MM.1S (cell line): ENCODE measurements around the gene ZNF548.
A peak's percentile ranks its signal among the peaks of the same experiment; 100 is the strongest.

ENCODE experiments used
- DNase-seq: peaks from one replicate; pipeline ENCODE4 v3.0.0-alpha.2; 2015
- H2AFZ ChIP-seq: fragments of 300-600 bp; sonication (generic); 2 replicates; pipeline ENCODE4 v1.6.0; 2016; ENCODE audit warnings: antibody characterized with exemption, low read length
- H3F3A ChIP-seq: fragments of 300-600 bp; sonication (generic); 2 replicates; pipeline ENCODE4 v1.6.1; 2016; ENCODE audit warnings: mild to moderate bottlenecking, antibody characterized with exemption, low read length, moderate library complexity, mixed read lengths; ENCODE audit not compliant: insufficient read depth
- H3K27ac ChIP-seq: fragments of 300-600 bp; sonication (generic); 2 replicates; pipeline ENCODE4 v1.5.1; 2016; ENCODE audit warnings: mild to moderate bottlenecking, low read length
- H3K27me3 ChIP-seq: fragments of 300-600 bp; sonication (generic); replicated peaks from 2 replicates; pipeline ENCODE4 v1.6.0; 2016; ENCODE audit warnings: low read length; ENCODE audit not compliant: insufficient read depth
- H3K36me3 ChIP-seq: fragments of 300-600 bp; sonication (generic); replicated peaks from 2 replicates; pipeline ENCODE4 v1.6.1; 2016; ENCODE audit warnings: mild to moderate bottlenecking, low read length, mixed read lengths; ENCODE audit not compliant: insufficient read depth
- H3K4me1 ChIP-seq: fragments of 300-600 bp; sonication (generic); 2 replicates; pipeline ENCODE4 v1.6.1; 2016; ENCODE audit warnings: low read length, mixed read lengths
- H3K4me2 ChIP-seq: fragments of 300-600 bp; sonication (generic); 2 replicates; pipeline ENCODE4 v1.6.0; 2016; ENCODE audit warnings: low read depth, low read length
- H3K4me3 ChIP-seq: fragments of 300-600 bp; sonication (generic); 2 replicates; pipeline ENCODE4 v1.5.1; 2016; ENCODE audit warnings: low read length, mixed read lengths
- H3K79me2 ChIP-seq: fragments of 300-600 bp; sonication (generic); 2 replicates; pipeline ENCODE4 v1.6.1; 2016; ENCODE audit warnings: mixed run types, low read length, mixed read lengths
- H3K9ac ChIP-seq: fragments of 300-600 bp; sonication (generic); 2 replicates; pipeline ENCODE4 v1.6.1; 2016; ENCODE audit warnings: low read length, mixed read lengths
- H3K9me2 ChIP-seq: fragments of 300-600 bp; sonication (generic); replicated peaks from 2 replicates; pipeline ENCODE4 v1.6.1; 2016; ENCODE audit warnings: mild to moderate bottlenecking, low read length, mixed read lengths; ENCODE audit not compliant: insufficient read depth
- H3K9me3 ChIP-seq: fragments of 300-600 bp; sonication (generic); replicated peaks from 2 replicates; pipeline ENCODE4 v1.6.1; 2016; ENCODE audit warnings: mild to moderate bottlenecking, low read length, mixed read lengths; ENCODE audit not compliant: insufficient read depth
- H4K20me1 ChIP-seq: fragments of 300-600 bp; sonication (generic); 2 replicates; pipeline ENCODE4 v1.6.1; 2016; ENCODE audit warnings: mild to moderate bottlenecking, low read length, moderate library complexity, mixed read lengths; ENCODE audit not compliant: insufficient read depth
- CTCF ChIP-seq: fragments of 300-600 bp; sonication (generic); IDR thresholded peaks from 2 replicates; pipeline ENCODE4 v1.5.1; 2016; ENCODE audit warnings: antibody characterized with exemption, low read length, mixed read lengths
- EZH2 ChIP-seq: fragments of 300-600 bp; sonication (generic); optimal IDR thresholded peaks from 2 replicates; pipeline ENCODE3; 2017; ENCODE audit warnings: low read depth, mild to moderate bottlenecking, antibody characterized with exemption, low read length, mixed read lengths
- EZH2phosphoT487 ChIP-seq: fragments of 300-600 bp; sonication (generic); IDR thresholded peaks from 2 replicates; pipeline ENCODE4 v1.6.1; 2018; ENCODE audit warnings: antibody characterized with exemption, low read length

Gene ZNF548

DNA sequence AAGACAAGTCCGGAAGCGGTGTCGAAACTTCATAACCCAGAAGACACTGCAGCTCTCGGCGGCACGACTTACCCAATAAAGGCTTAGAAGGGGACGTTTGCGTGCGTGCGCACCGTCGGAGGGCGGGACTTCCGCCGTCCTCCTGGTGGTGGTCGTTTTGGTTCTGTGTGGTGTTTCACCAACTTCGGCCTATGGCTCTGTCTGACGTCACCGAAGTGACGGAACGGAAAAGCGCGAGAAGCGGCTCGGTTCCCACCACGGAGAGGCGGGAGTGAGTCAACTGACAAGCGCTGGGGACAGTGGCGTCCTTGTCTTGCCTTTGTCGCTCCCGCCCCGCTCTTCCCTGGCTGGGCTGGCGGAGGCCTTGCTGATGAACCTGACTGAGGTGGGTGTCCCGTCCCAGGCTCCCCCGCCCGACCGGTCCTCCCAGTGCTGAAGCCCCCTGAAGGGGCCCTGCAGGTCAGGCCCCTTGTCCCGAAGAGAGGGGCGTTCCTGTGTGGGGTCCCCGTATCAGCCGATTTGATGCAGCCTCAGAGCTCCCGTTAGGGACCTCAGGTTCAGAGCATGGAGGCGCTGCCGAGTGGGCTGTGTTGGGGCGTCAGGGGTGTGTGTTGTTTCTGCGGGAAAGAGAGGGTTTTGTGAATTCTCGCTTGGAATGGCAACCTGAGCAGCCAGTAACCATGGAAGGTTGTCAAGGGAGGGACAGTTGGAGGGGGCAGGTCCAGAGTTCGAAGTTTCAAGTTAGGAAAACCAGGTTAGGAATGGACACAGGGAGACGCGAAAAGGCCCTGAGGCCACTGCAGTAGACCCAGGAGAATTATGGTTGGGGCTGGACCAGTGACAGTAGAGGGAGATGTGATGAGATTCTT is at the start of gene ZNF548:
Gene ZNF548 (plus strand): TSS at position 125 of the 869 bp plus-strand sequence. CDS start 246 bp downstream, at position 371.
- Histone ChIP-seq H3F3A (peaks cover 5% of the 10 kb centered on the region; the same call in 1 of the 2 replicates), H3K4me3 (peak within 1 kb of the TSS; percentile 77), H3K4me2 (peak within 1 kb of the TSS; percentile 73), H4K20me1 (no peaks in the 10 kb centered on the region), H3K27ac (peak within 1 kb of the TSS; percentile 28; the same call in 1 of the 2 replicates), H3K36me3 (no peaks in the 10 kb centered on the region), H3K27me3 (no peaks in the 10 kb centered on the region), H2AFZ (peak within 1 kb of the TSS; percentile 95), H3K4me1 (peaks cover 21% of the 10 kb centered on the region), H3K79me2 (peaks cover 43% of the 10 kb centered on the region), H3K9ac (peak within 1 kb of the TSS; percentile 70), H3K9me3 (no peaks in the 10 kb centered on the region), H3K9me2 (no peaks in the 10 kb centered on the region)
- DNase-seq: peak; percentile 97
- TF ChIP-seq CTCF (no peak), EZH2phosphoT487 (no peak)

DNA sequence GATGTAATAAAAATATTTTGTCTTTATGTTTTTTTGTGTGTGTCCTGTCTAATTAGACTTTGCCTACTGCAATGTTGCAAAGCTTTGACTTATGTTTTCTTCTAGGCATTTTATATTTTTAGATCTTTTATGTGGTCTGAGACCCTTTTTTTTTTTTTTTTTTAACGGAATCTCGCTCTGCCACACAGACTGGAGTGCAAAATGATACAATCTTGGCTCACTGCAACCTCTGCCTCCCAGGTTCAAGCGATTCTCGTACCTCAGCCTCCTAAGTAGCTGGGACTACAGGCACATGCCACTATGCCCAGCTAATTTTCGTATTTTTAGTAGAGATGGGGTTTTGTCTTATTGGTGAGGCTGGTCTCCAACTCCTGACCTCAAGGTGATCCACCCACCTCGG is 47.1 kb upstream of the ZNF548 start:
- Histone ChIP-seq H3K4me3 (no peak overlapping the region), H3F3A (no peaks in the 10 kb centered on the region), H3K9me3 (no peaks in the 10 kb centered on the region), H3K36me3 (no peaks in the 10 kb centered on the region), H3K27me3 (no peaks in the 10 kb centered on the region), H3K4me2 (no peak overlapping the region), H3K4me1 (no peaks in the 10 kb centered on the region), H3K9me2 (no peaks in the 10 kb centered on the region), H4K20me1 (no peaks in the 10 kb centered on the region), H3K27ac (no peak overlapping the region), H3K79me2 (no peaks in the 10 kb centered on the region), H2AFZ (no peak overlapping the region), H3K9ac (no peak overlapping the region)
- no peak for TF ChIP-seq EZH2
- TF ChIP-seq CTCF: no peak
- no peak for TF ChIP-seq EZH2phosphoT487
- DNase-seq: no peak

GRCh38 chr19:57348136-57348535 is 41.5 kb upstream of the ZNF548 start:
- no peak overlapping the region for H3K4me2 ChIP-seq
- no peaks in the 10 kb centered on the region for H4K20me1 ChIP-seq
- H3K4me1 ChIP-seq: peaks cover 5% of the 10 kb centered on the region
- no peak for TF ChIP-seq EZH2phosphoT487
- TF ChIP-seq CTCF: no peak
- TF ChIP-seq EZH2: no peak
- peaks cover 20% of the 10 kb centered on the region for H3K79me2 ChIP-seq
- H3F3A ChIP-seq: no peaks in the 10 kb centered on the region
- H3K36me3 ChIP-seq: no peaks in the 10 kb centered on the region
- H3K9me2 ChIP-seq: no peaks in the 10 kb centered on the region
- no peak overlapping the region for H2AFZ ChIP-seq
- no peak overlapping the region for H3K4me3 ChIP-seq
- no peak overlapping the region for H3K27ac ChIP-seq
- H3K9me3 ChIP-seq: no peaks in the 10 kb centered on the region
- DNase-seq: no peak
- H3K9ac ChIP-seq: no peak overlapping the region
- H3K27me3 ChIP-seq: no peaks in the 10 kb centered on the region
